Natural killer cell (primary cell): ENCODE data around the gene TCF7L2. TPM values are rescaled to one million over a fixed set of nuclear protein-coding genes. Genes with fewer than 3 reads are reported as not detected.

Experiments used
- ATAC-seq, 3 donors: fragments of 150-1000 bp in 2 of 3; fragments of 200-7000 bp in 1 of 3; cut with Tn5 transposase; 1 replicate in 1 of 3; 2 replicates in 2 of 3; pipeline ENCODE4 v1.10.0; 2021; ENCODE audit warnings: mild to moderate bottlenecking in 2 of 3, moderate library complexity in 2 of 3
- DNase-seq, 2 donors: peaks; one replicate each; pipeline versions ENCODE4 v3.0.0 to v3.0.0-alpha.2; 2013 to 2021; ENCODE audit warnings: mixed read lengths in 1 of 2
- H3K27ac ChIP-seq: one replicate; pipeline ENCODE4 v1.5.1; 2013; ENCODE audit warnings: mild to moderate bottlenecking, low read length
- H3K27me3 ChIP-seq: one replicate; pipeline ENCODE4 v1.6.1; 2013; ENCODE audit warnings: low read length; ENCODE audit not compliant: control insufficient read depth, insufficient read depth
- H3K36me3 ChIP-seq: one replicate; pipeline ENCODE4 v1.6.1; 2013; ENCODE audit warnings: low read length; ENCODE audit not compliant: control insufficient read depth, insufficient read depth
- H3K4me1 ChIP-seq: one replicate; pipeline ENCODE4 v1.6.1; 2013; ENCODE audit warnings: low read length; ENCODE audit not compliant: control insufficient read depth, insufficient read depth
- H3K4me3 ChIP-seq: one replicate; pipeline ENCODE4 v1.5.1; 2013; ENCODE audit warnings: low read length
- H3K9me3 ChIP-seq: one replicate; pipeline ENCODE4 v1.6.1; 2013; ENCODE audit warnings: low read length; ENCODE audit not compliant: control insufficient read depth, insufficient read depth
- H3K27ac Mint-ChIP-seq, 2 donors: one replicate each; pipeline ENCODE4 v1.8.0; 2022; ENCODE audit warnings: mild to moderate bottlenecking in 2 of 2, mixed read lengths in 2 of 2, moderate library complexity in 1 of 2
- H3K27me3 Mint-ChIP-seq, 2 donors: one replicate each; pipeline ENCODE4 v1.8.0; 2022; ENCODE audit warnings: low read depth in 2 of 2, mixed read lengths in 2 of 2
- H3K36me3 Mint-ChIP-seq: one replicate; pipeline ENCODE4 v1.8.0; 2022; ENCODE audit warnings: mixed read lengths
- H3K4me1 Mint-ChIP-seq, 2 donors: one replicate each; pipeline ENCODE4 v1.8.0; 2022; ENCODE audit warnings: mixed read lengths in 2 of 2
- H3K4me3 Mint-ChIP-seq: one replicate; pipeline ENCODE4 v1.8.0; 2022; ENCODE audit warnings: mild to moderate bottlenecking, moderate library complexity, mixed read lengths
- H3K9me3 Mint-ChIP-seq, 2 donors: one replicate each; pipeline ENCODE4 v1.8.0; 2022; ENCODE audit warnings: mixed read lengths in 2 of 2
- CTCF ChIP-seq: fragments of 200-600 bp; IDR thresholded peaks from one replicate; pipeline ENCODE4 v1.8.0; 2022; ENCODE audit warnings: antibody characterized with exemption
- WGBS: methylation state at CpG from one replicate; pipeline ENCODE4 v1.1.7; 2013; ENCODE audit warnings: missing lambda C conversion rate; ENCODE audit not compliant: insufficient coverage; 5-methylcytosine and 5-hydroxymethylcytosine counted together
- intact Hi-C: fragments of 100-400 bp; cut with micrococcal nuclease; formaldehyde crosslinking; loops from one replicate; pipeline ENCODE4 v1.14.2; 2022
- total RNA-seq, 4 donors: library from RNA; stranded (reverse); fragments of 120-200 nt in 1 of 4; gene quantifications; one replicate each; pipeline versions ENCODE4 v1.2.3 to v1.2.4, GENCODE V29; 2013 to 2022

TCF7L2 gene
- total RNA-seq, 3 donors from 2014 or later (not counting 1 experiment from before 2014, with no cell fraction given), result 10.4 to 32.7 (median 15.3) TPM

- no peak for ATAC-seq
- intact Hi-C loops, result no loop called here
Observed at GRCh38 chr10:113027574-113028455, 77.8 kb downstream of the TCF7L2 start.

GRCh38 chr10:113028456-113029440 lies 78.7 kb downstream of the TCF7L2 start:
- H3K9me3 ChIP-seq, result no peaks in the 10 kb centered on the region
- no peaks in the 10 kb centered on the region for H3K36me3 ChIP-seq
- H3K4me1 ChIP-seq, result no peaks in the 10 kb centered on the region
- intact Hi-C loops, result no loop called here
- no peak for TF ChIP-seq CTCF
- no peak for DNase-seq
- H3K27me3 ChIP-seq, result no peaks in the 10 kb centered on the region
- ATAC-seq, result no peak
- H3K27ac ChIP-seq, result no peak overlapping the region
- peaks cover 8 to 11% of the 10 kb centered on the region in 2 donors for H3K27me3 Mint-ChIP-seq
- 91% methylated on average over 8 of the region's 9 CpGs for WGBS
- peaks cover 0 to 17% of the 10 kb centered on the region in 2 donors for H3K4me1 Mint-ChIP-seq
- H3K4me3 ChIP-seq, result no peak overlapping the region
- no peak overlapping the region for H3K27ac Mint-ChIP-seq
- no peaks in the 10 kb centered on the region for H3K36me3 Mint-ChIP-seq
- no peak overlapping the region for H3K4me3 Mint-ChIP-seq
- H3K9me3 Mint-ChIP-seq, result no peaks in the 10 kb centered on the region

More at GRCh38 chr10:113027574-113028455, 77.8 kb downstream of the TCF7L2 start:
- no peaks in the 10 kb centered on the region for H3K36me3 Mint-ChIP-seq
- WGBS, result 40% methylated on average over 15 of the region's 15 CpGs
- H3K27ac Mint-ChIP-seq, result no peak overlapping the region
- no peak for TF ChIP-seq CTCF
- H3K9me3 ChIP-seq, result no peaks in the 10 kb centered on the region
- H3K4me3 Mint-ChIP-seq, result no peak overlapping the region
- peaks cover 8 to 11% of the 10 kb centered on the region in 2 donors for H3K27me3 Mint-ChIP-seq
- no peaks in the 10 kb centered on the region for H3K27me3 ChIP-seq
- H3K4me1 ChIP-seq, result no peaks in the 10 kb centered on the region
- no peak overlapping the region for H3K27ac ChIP-seq
- H3K9me3 Mint-ChIP-seq, result no peaks in the 10 kb centered on the region
- H3K4me1 Mint-ChIP-seq, result peaks cover 0 to 17% of the 10 kb centered on the region in 2 donors
- no peak for DNase-seq
- H3K36me3 ChIP-seq, result no peaks in the 10 kb centered on the region
- H3K4me3 ChIP-seq, result no peak overlapping the region

- Mint-ChIP-seq H3K4me3 (no peak overlapping the region), H3K36me3 (no peaks in the 10 kb centered on the region), H3K4me1 (peaks cover 0 to 17% of the 10 kb centered on the region in 2 donors), H3K9me3 (no peaks in the 10 kb centered on the region), H3K27me3 (peaks cover 8 to 11% of the 10 kb centered on the region in 2 donors), H3K27ac (no peak overlapping the region)
- no peaks in the 10 kb centered on the region for H3K36me3 ChIP-seq
- no peak for DNase-seq
- no peak for ATAC-seq
- no peak overlapping the region for H3K27ac ChIP-seq
- no peak overlapping the region for H3K4me3 ChIP-seq
- TF ChIP-seq CTCF, result no peak
- no peaks in the 10 kb centered on the region for H3K4me1 ChIP-seq
- no peaks in the 10 kb centered on the region for H3K27me3 ChIP-seq
- intact Hi-C loops, result no loop called here
- 95% methylated on average over 1 of the region's 1 CpG for WGBS
- no peaks in the 10 kb centered on the region for H3K9me3 ChIP-seq
Observed at GRCh38 chr10:113030453-113030852, 80.4 kb downstream of the TCF7L2 start.
